ENCODE measurements around the gene RNF167.

The RNF167 gene

GRCh38 chr17:4948931-4949320, 8.9 kb downstream of the RNF167 start:
- H3K4me1 ChIP-seq (ENCODE audit: insufficient read depth, low read length, poor library complexity, severe bottlenecking), result peaks cover 37% of the 10 kb centered on the region
- H2AFZ ChIP-seq (ENCODE audit: low read length), result peak overlapping the region; percentile 84
- TF ChIP-seq CTCF (conservative IDR thresholded peaks at IDR 0.05; ENCODE audit: low read length), result no peak
- TF ChIP-seq EZH2phosphoT487 (IDR thresholded peaks at IDR 0.05; ENCODE audit: borderline replicate concordance), result no peak

GRCh38 chr17:4949321-4950074, 9.4 kb downstream of the RNF167 start:
- H3K4me2 ChIP-seq (ENCODE audit: low read depth, low read length, poor library complexity, severe bottlenecking), result peak overlapping the region; percentile 91
- H3K9me3 ChIP-seq (ENCODE audit: insufficient read depth, low read depth, low read length), result no peaks in the 10 kb centered on the region
- H3K36me3 ChIP-seq (ENCODE audit: insufficient read depth, low read length), result peaks cover 29% of the 10 kb centered on the region
- H2AFZ ChIP-seq (ENCODE audit: low read length), result peak overlapping the region; percentile 84
- no peaks in the 10 kb centered on the region for H3K9me2 ChIP-seq (replicated peaks; ENCODE audit: low read depth, low read length)
- H3K9ac ChIP-seq (ENCODE audit: low read depth, low read length, poor library complexity, severe bottlenecking), result peak overlapping the region; percentile 99
- H3K79me2 ChIP-seq (ENCODE audit: insufficient read depth, low read length), result peaks cover 57% of the 10 kb centered on the region
- peaks cover 37% of the 10 kb centered on the region for H4K20me1 ChIP-seq (ENCODE audit: insufficient read depth, low read length, poor library complexity, severe bottlenecking)
- peak overlapping the region; percentile 90 for H3K4me3 ChIP-seq (ENCODE audit: low read length, poor library complexity, severe bottlenecking)
- peaks cover 33% of the 10 kb centered on the region for H3K4me1 ChIP-seq (ENCODE audit: insufficient read depth, low read length, poor library complexity, severe bottlenecking)
- H3F3A ChIP-seq (ENCODE audit: low read depth), result peaks cover 35% of the 10 kb centered on the region
- peaks cover 14% of the 10 kb centered on the region for H3K27me3 ChIP-seq (ENCODE audit: insufficient read depth, low read length, poor library complexity, severe bottlenecking)
- TF ChIP-seq EZH2phosphoT487 (IDR thresholded peaks at IDR 0.05; ENCODE audit: borderline replicate concordance) (no peak), CTCF (conservative IDR thresholded peaks at IDR 0.05; ENCODE audit: low read length) (no peak)

More at GRCh38 chr17:4948931-4949320, 8.9 kb downstream of the RNF167 start:
- Histone ChIP-seq H4K20me1 (ENCODE audit: insufficient read depth, low read length, poor library complexity, severe bottlenecking) (peaks cover 41% of the 10 kb centered on the region), H3K9me2 (replicated peaks; ENCODE audit: low read depth, low read length) (no peaks in the 10 kb centered on the region), H3K79me2 (ENCODE audit: insufficient read depth, low read length) (peaks cover 63% of the 10 kb centered on the region), H3K4me2 (ENCODE audit: low read depth, low read length, poor library complexity, severe bottlenecking) (peak overlapping the region; percentile 91), H3K9me3 (ENCODE audit: insufficient read depth, low read depth, low read length) (no peaks in the 10 kb centered on the region), H3K4me3 (ENCODE audit: low read length, poor library complexity, severe bottlenecking) (peak overlapping the region; percentile 90), H3K36me3 (ENCODE audit: insufficient read depth, low read length) (peaks cover 31% of the 10 kb centered on the region), H3F3A (ENCODE audit: low read depth) (peaks cover 39% of the 10 kb centered on the region), H3K27me3 (ENCODE audit: insufficient read depth, low read length, poor library complexity, severe bottlenecking) (peaks cover 14% of the 10 kb centered on the region), H3K9ac (ENCODE audit: low read depth, low read length, poor library complexity, severe bottlenecking) (peak overlapping the region; percentile 99)

- H3K79me2 ChIP-seq (ENCODE audit: insufficient read depth, low read length), result peaks cover 50% of the 10 kb centered on the region
- H3K4me2 ChIP-seq (ENCODE audit: low read depth, low read length, poor library complexity, severe bottlenecking), result peak overlapping the region; percentile 91
- peaks cover 22% of the 10 kb centered on the region for H3K36me3 ChIP-seq (ENCODE audit: insufficient read depth, low read length)
- peaks cover 28% of the 10 kb centered on the region for H3F3A ChIP-seq (ENCODE audit: low read depth)
- no peaks in the 10 kb centered on the region for H3K9me2 ChIP-seq (replicated peaks; ENCODE audit: low read depth, low read length)
- H3K27me3 ChIP-seq (ENCODE audit: insufficient read depth, low read length, poor library complexity, severe bottlenecking), result peaks cover 14% of the 10 kb centered on the region
- no peak for TF ChIP-seq EZH2phosphoT487 (IDR thresholded peaks at IDR 0.05; ENCODE audit: borderline replicate concordance)
- TF ChIP-seq CTCF (conservative IDR thresholded peaks at IDR 0.05; ENCODE audit: low read length), result no peak
- peaks cover 26% of the 10 kb centered on the region for H3K4me1 ChIP-seq (ENCODE audit: insufficient read depth, low read length, poor library complexity, severe bottlenecking)
- H4K20me1 ChIP-seq (ENCODE audit: insufficient read depth, low read length, poor library complexity, severe bottlenecking), result peaks cover 30% of the 10 kb centered on the region
- H2AFZ ChIP-seq (ENCODE audit: low read length), result no peak overlapping the region
- H3K4me3 ChIP-seq (ENCODE audit: low read length, poor library complexity, severe bottlenecking), result peak overlapping the region; percentile 90
- H3K9me3 ChIP-seq (ENCODE audit: insufficient read depth, low read depth, low read length), result no peaks in the 10 kb centered on the region
- peak overlapping the region; percentile 99 for H3K9ac ChIP-seq (ENCODE audit: low read depth, low read length, poor library complexity, severe bottlenecking)
Measured at GRCh38 chr17:4950075-4950745, 10.1 kb downstream of the RNF167 start.

All from Loucy (cell line).